ENCODE measurements around the gene SDR42E2. TPM values are rescaled to one million over a fixed set of nuclear protein-coding genes. Genes with fewer than 3 reads are reported as not detected.

SDR42E2 gene
- total RNA-seq (2021; ENCODE audit: unreplicated experiment): 0.05 TPM
- not detected for polyA plus RNA-seq (2012; ENCODE audit: insufficient read length)
- Bru-seq, nascent RNA: percentile 8 among the genes with signal in this experiment
- percentile 5 among the genes with signal in this experiment for BruChase-seq, experiment 1, labeled RNA remaining after a 2-hour chase
- percentile 8 among the genes with signal in this experiment for BruChase-seq, experiment 2, labeled RNA remaining after a 6-hour chase
- long read RNA-seq: 0 reads

DNA sequence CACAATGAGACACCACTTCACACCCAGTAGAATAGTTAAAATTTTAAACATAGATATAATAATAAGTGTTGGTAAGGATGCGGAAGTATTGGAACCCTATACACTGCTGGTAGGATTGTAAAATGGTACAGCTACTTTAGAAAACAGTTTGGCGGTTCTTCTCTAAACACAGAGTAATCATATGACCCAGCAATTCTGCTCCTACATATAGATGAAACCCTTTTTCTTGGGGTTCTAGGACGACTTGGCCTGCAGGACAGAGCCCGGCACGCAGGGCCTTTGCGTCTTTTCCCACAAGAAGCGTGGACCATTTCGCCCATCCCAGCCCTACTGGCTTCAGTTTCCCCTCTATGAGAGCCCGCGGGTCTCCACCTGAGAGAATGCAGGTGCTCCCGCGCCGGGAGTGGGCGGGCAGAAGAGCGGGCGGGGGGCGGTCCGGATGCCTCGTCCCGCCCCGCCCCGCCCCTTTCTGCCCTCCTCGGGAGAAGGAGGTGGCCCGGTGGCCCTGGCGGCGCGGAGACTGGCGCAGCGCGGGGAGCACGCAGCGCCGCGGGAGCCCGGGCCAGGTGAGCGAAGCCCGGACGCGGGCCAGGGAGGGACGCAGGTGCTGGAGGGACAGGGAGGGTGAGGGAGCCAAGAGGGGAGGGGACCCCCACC is at the start of gene SDR42E2:
TSS of gene SDR42E2 (plus strand) at position 508 of the 657 bp plus-strand sequence. CDS start 3,077 bp downstream, outside the sequence.
- ChIA-PET POLR2A (no interaction called here), CTCF (no interaction called here)
- intact Hi-C loops (cut with micrococcal nuclease; ENCODE audit: unreplicated experiment) (no loop called here), in situ Hi-C loops (cut with HindIII; ENCODE audit: low pct_unique_long_range_greater_than_20kb, low sequenced_read_pairs) (no loop called here)
- ATAC-seq: no peak; the same call in 1 of the 2 replicates
- no peaks in the 10 kb centered on the region for H3K9me3 ChIP-seq (ENCODE audit: control insufficient read depth, insufficient read depth, low read depth, low read length)
- H3K4me1 ChIP-seq (ENCODE audit: control insufficient read depth, insufficient read depth, low read length): peaks cover 3% of the 10 kb centered on the region; the same call in 1 of the 2 replicates
- H3K4me3 ChIP-seq (ENCODE audit: low read depth in 2 of 2, low read length in 2 of 2): no peak within 1 kb of the TSS
- no peaks in the 10 kb centered on the region for H3K36me3 ChIP-seq (ENCODE audit: control insufficient read depth, insufficient read depth, low read length)
- DNase-seq (ENCODE audit: low read depth, low spot score): no peak
- no TSS peak for BruUV-seq (replicated peaks)
- TF ChIP-seq TCF7L2 (IDR thresholded peaks at IDR 0.05; ENCODE audit: low read depth, low read length): no peak
- TF ChIP-seq, protein P1, sequence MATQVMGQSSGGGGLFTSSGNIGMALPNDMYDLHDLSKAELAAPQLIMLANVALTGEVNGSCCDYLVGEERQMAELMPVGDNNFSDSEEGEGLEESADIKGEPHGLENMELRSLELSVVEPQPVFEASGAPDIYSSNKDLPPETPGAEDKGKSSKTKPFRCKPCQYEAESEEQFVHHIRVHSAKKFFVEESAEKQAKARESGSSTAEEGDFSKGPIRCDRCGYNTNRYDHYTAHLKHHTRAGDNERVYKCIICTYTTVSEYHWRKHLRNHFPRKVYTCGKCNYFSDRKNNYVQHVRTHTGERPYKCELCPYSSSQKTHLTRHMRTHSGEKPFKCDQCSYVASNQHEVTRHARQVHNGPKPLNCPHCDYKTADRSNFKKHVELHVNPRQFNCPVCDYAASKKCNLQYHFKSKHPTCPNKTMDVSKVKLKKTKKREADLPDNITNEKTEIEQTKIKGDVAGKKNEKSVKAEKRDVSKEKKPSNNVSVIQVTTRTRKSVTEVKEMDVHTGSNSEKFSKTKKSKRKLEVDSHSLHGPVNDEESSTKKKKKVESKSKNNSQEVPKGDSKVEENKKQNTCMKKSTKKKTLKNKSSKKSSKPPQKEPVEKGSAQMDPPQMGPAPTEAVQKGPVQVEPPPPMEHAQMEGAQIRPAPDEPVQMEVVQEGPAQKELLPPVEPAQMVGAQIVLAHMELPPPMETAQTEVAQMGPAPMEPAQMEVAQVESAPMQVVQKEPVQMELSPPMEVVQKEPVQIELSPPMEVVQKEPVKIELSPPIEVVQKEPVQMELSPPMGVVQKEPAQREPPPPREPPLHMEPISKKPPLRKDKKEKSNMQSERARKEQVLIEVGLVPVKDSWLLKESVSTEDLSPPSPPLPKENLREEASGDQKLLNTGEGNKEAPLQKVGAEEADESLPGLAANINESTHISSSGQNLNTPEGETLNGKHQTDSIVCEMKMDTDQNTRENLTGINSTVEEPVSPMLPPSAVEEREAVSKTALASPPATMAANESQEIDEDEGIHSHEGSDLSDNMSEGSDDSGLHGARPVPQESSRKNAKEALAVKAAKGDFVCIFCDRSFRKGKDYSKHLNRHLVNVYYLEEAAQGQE (IDR thresholded peaks at IDR 0.05; ENCODE audit: insufficient read depth in 1 of 2, low read depth in 2 of 2, low read length in 1 of 2): no peak
- no peak for TF ChIP-seq POLR2AphosphoS5 (IDR thresholded peaks at IDR 0.05; ENCODE audit: low read depth, low read length)
- TF ChIP-seq, protein P2, sequence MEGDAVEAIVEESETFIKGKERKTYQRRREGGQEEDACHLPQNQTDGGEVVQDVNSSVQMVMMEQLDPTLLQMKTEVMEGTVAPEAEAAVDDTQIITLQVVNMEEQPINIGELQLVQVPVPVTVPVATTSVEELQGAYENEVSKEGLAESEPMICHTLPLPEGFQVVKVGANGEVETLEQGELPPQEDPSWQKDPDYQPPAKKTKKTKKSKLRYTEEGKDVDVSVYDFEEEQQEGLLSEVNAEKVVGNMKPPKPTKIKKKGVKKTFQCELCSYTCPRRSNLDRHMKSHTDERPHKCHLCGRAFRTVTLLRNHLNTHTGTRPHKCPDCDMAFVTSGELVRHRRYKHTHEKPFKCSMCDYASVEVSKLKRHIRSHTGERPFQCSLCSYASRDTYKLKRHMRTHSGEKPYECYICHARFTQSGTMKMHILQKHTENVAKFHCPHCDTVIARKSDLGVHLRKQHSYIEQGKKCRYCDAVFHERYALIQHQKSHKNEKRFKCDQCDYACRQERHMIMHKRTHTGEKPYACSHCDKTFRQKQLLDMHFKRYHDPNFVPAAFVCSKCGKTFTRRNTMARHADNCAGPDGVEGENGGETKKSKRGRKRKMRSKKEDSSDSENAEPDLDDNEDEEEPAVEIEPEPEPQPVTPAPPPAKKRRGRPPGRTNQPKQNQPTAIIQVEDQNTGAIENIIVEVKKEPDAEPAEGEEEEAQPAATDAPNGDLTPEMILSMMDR (IDR thresholded peaks at IDR 0.05): no peak
- no peak for TF ChIP-seq SIN3A (IDR thresholded peaks at IDR 0.05; ENCODE audit: borderline replicate concordance, insufficient read depth, low read depth, low read length)
- no peak within 1 kb of the TSS for H3K27ac ChIP-seq (ENCODE audit: low read length)
- H3K27me3 ChIP-seq (ENCODE audit: control insufficient read depth, insufficient read depth, low read length): peaks cover 11% of the 10 kb centered on the region

DNA sequence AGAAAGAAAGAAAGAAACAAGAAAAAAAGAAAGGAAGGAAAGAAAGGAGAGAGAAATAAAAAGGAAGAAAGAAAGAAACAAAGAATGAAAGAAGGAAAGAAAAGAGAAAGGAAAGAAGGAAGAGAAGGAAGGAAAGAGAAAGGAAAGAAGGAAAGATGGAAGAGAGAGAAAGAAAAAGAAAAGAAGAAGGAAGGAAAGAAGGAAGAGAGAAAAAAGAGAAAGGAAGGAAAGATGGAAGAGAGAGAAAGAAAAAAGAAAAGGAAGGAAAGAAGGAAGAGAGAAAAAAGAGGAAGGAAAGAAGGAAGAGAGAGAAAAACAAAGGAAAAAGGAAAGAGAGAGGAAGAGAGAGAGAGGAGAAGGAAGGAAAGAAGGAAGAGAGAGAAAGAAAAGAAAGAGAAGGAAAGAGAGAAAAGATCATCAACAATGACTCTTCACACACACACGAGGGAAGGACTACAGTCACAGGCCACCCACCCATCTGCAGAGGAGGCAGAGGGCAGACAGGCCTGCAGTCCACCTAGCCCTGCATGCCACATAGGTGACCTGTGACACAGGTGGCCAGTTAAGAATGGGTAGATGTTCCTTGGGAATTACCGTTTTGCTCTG is 46.1 kb upstream of the SDR42E2 start:
- CTCF ChIA-PET: no interaction called here
- H3K9me3 ChIP-seq (ENCODE audit: control insufficient read depth, insufficient read depth, low read depth, low read length): no peaks in the 10 kb centered on the region
- no peak overlapping the region for H3K4me3 ChIP-seq (ENCODE audit: low read depth in 2 of 2, low read length in 2 of 2)
- DNase-seq (ENCODE audit: low read depth, low spot score) (no peak), ATAC-seq (no peak)
- BruUV-seq (replicated peaks): no TSS peak
- POLR2A ChIA-PET: no interaction called here
- H3K36me3 ChIP-seq (ENCODE audit: control insufficient read depth, insufficient read depth, low read length): no peaks in the 10 kb centered on the region
- in situ Hi-C loops (cut with HindIII; ENCODE audit: low pct_unique_long_range_greater_than_20kb, low sequenced_read_pairs): no loop called here
- intact Hi-C loops (cut with micrococcal nuclease; ENCODE audit: unreplicated experiment): no loop called here
- no peaks in the 10 kb centered on the region for H3K4me1 ChIP-seq (ENCODE audit: control insufficient read depth, insufficient read depth, low read length)
- TF ChIP-seq TCF7L2 (IDR thresholded peaks at IDR 0.05; ENCODE audit: low read depth, low read length): no peak
- TF ChIP-seq POLR2AphosphoS5 (IDR thresholded peaks at IDR 0.05; ENCODE audit: low read depth, low read length): no peak
- TF ChIP-seq SIN3A (IDR thresholded peaks at IDR 0.05; ENCODE audit: borderline replicate concordance, insufficient read depth, low read depth, low read length): no peak
- TF ChIP-seq, protein P2 (IDR thresholded peaks at IDR 0.05): no peak
- TF ChIP-seq, protein P1 (IDR thresholded peaks at IDR 0.05; ENCODE audit: insufficient read depth in 1 of 2, low read depth in 2 of 2, low read length in 1 of 2): no peak
- H3K27me3 ChIP-seq (ENCODE audit: control insufficient read depth, insufficient read depth, low read length): no peaks in the 10 kb centered on the region
- no peak overlapping the region for H3K27ac ChIP-seq (ENCODE audit: low read length)
